Panc1 (cell line): ENCODE data around the gene PPARD.

Source experiments
- POLR2AphosphoS5 ChIP-seq: IDR thresholded peaks from 2 replicates; pipeline ENCODE4 v1.6.1; 2012; ENCODE audit warnings: mild to moderate bottlenecking, low read depth, low read length, moderate library complexity
- SIN3A ChIP-seq: IDR thresholded peaks from 2 replicates; pipeline ENCODE4 v1.6.1; 2012; ENCODE audit warnings: low read depth, mild to moderate bottlenecking, low read length, moderate library complexity, borderline replicate concordance; ENCODE audit not compliant: insufficient read depth
- TCF7L2 ChIP-seq: IDR thresholded peaks from 2 replicates; pipeline ENCODE4 v1.6.1; 2011; ENCODE audit warnings: mild to moderate bottlenecking, low read depth, low read length, inconsistent platforms
- TF ChIP-seq, protein P1 (sequence below): fragments of 450-650 bp; IDR thresholded peaks from 2 replicates; pipeline ENCODE4 v1.5.1; 2017; ENCODE audit warnings: mild to moderate bottlenecking
- TF ChIP-seq, protein P2 (sequence below), 2 experiments: IDR thresholded peaks; 2 replicates each; pipeline ENCODE4 v1.6.1; 2011 to 2012; ENCODE audit warnings: low read depth in 2 of 2, control low read depth in 1 of 2, low read length in 1 of 2, mild to moderate bottlenecking in 1 of 2, moderate library complexity in 1 of 2; ENCODE audit not compliant: insufficient read depth in 1 of 2

DNA sequence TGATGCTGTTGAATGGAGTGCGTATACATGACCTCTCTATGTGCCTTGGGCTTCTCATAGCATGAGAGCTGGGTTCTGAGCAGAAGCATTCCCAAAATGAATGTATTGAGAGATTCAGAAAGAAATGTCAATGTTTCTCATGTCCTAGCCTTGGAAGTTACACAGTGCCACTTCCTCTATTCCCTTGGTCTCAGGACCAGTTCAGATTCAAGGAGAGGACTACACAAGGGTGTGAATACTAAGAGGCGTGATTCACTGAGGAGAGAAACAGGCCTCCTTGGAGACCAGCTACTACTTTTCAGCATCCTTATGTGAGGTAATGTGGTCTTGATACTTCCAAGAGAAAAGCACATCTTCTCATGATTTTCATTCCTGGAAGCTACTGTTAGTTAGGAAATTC, 10.4 kb downstream of the PPARD start:
- TF ChIP-seq, protein P1, sequence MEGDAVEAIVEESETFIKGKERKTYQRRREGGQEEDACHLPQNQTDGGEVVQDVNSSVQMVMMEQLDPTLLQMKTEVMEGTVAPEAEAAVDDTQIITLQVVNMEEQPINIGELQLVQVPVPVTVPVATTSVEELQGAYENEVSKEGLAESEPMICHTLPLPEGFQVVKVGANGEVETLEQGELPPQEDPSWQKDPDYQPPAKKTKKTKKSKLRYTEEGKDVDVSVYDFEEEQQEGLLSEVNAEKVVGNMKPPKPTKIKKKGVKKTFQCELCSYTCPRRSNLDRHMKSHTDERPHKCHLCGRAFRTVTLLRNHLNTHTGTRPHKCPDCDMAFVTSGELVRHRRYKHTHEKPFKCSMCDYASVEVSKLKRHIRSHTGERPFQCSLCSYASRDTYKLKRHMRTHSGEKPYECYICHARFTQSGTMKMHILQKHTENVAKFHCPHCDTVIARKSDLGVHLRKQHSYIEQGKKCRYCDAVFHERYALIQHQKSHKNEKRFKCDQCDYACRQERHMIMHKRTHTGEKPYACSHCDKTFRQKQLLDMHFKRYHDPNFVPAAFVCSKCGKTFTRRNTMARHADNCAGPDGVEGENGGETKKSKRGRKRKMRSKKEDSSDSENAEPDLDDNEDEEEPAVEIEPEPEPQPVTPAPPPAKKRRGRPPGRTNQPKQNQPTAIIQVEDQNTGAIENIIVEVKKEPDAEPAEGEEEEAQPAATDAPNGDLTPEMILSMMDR, result no peak
- no peak for TF ChIP-seq POLR2AphosphoS5
- no peak for TF ChIP-seq SIN3A
- TF ChIP-seq, protein P2, sequence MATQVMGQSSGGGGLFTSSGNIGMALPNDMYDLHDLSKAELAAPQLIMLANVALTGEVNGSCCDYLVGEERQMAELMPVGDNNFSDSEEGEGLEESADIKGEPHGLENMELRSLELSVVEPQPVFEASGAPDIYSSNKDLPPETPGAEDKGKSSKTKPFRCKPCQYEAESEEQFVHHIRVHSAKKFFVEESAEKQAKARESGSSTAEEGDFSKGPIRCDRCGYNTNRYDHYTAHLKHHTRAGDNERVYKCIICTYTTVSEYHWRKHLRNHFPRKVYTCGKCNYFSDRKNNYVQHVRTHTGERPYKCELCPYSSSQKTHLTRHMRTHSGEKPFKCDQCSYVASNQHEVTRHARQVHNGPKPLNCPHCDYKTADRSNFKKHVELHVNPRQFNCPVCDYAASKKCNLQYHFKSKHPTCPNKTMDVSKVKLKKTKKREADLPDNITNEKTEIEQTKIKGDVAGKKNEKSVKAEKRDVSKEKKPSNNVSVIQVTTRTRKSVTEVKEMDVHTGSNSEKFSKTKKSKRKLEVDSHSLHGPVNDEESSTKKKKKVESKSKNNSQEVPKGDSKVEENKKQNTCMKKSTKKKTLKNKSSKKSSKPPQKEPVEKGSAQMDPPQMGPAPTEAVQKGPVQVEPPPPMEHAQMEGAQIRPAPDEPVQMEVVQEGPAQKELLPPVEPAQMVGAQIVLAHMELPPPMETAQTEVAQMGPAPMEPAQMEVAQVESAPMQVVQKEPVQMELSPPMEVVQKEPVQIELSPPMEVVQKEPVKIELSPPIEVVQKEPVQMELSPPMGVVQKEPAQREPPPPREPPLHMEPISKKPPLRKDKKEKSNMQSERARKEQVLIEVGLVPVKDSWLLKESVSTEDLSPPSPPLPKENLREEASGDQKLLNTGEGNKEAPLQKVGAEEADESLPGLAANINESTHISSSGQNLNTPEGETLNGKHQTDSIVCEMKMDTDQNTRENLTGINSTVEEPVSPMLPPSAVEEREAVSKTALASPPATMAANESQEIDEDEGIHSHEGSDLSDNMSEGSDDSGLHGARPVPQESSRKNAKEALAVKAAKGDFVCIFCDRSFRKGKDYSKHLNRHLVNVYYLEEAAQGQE (IDR thresholded peaks at IDR 0.05; ENCODE audit: insufficient read depth in 1 of 2, low read depth in 2 of 2, low read length in 1 of 2), result no peak
- no peak for TF ChIP-seq TCF7L2
